SK-N-SH (cell line): ENCODE results near the gene SLC13A2.

Experiments used
- CHD2 ChIP-seq: fragments of 150-350 bp; IDR thresholded peaks from 2 replicates; pipeline ENCODE4 v1.6.1; 2018; ENCODE audit warnings: low read length; ENCODE audit not compliant: partially characterized antibody
- ELF1 ChIP-seq: IDR thresholded peaks from 2 replicates; pipeline ENCODE4 v1.4.0; 2012
- EP300 ChIP-seq, 2 experiments: IDR thresholded peaks; 2 replicates each; pipeline versions ENCODE4 v1.4.0 to v1.6.1; 2012; ENCODE audit warnings: borderline replicate concordance in 1 of 2, low read depth in 1 of 2, low read length in 1 of 2
- EZH2phosphoT487 ChIP-seq: fragments of 200-600 bp; sonication (generic); IDR thresholded peaks from 2 replicates; pipeline ENCODE4 v1.6.1; 2017; ENCODE audit warnings: low read depth, mixed run types, mild to moderate bottlenecking, antibody characterized with exemption, moderate library complexity, borderline replicate concordance
- FOXJ3 ChIP-seq: sonication (generic); formaldehyde crosslinking; IDR thresholded peaks from 2 replicates; pipeline ENCODE4 v1.5.1; 2020; ENCODE audit warnings: mild to moderate bottlenecking, missing genetic modification reagents
- MXI1 ChIP-seq: IDR thresholded peaks from 2 replicates; pipeline ENCODE4 v1.6.1; 2012; ENCODE audit warnings: mild to moderate bottlenecking, low read depth, low read length, improper control_type of control experiment
- POLR2AphosphoS5 ChIP-seq: IDR thresholded peaks from 2 replicates; pipeline ENCODE4 v1.6.1; 2012; ENCODE audit warnings: low read depth, low read length
- RAD21 ChIP-seq: IDR thresholded peaks from 2 replicates; pipeline ENCODE4 v1.6.1; 2012; ENCODE audit warnings: mild to moderate bottlenecking, low read length
- RCOR1 ChIP-seq: fragments of 150-350 bp; IDR thresholded peaks from 2 replicates; pipeline ENCODE4 v1.6.1; 2017; ENCODE audit warnings: antibody characterized with exemption, low read length
- YY1 ChIP-seq: IDR thresholded peaks from 2 replicates; pipeline ENCODE4 v1.4.0; 2012; ENCODE audit warnings: low read depth, mild to moderate bottlenecking
- TF ChIP-seq, protein P1 (sequence below): fragments of 200-600 bp; sonication (generic); IDR thresholded peaks from 2 replicates; pipeline ENCODE4 v1.6.1; 2017; ENCODE audit warnings: antibody characterized with exemption, mild to moderate bottlenecking, moderate library complexity
- TF ChIP-seq, protein P2 (sequence below): IDR thresholded peaks from 2 replicates; pipeline ENCODE4 v1.4.0; 2012; ENCODE audit warnings: low read depth
- TF ChIP-seq, protein P3 (sequence below): fragments of 150-350 bp; IDR thresholded peaks from 2 replicates; pipeline ENCODE4 v1.6.1; 2017; ENCODE audit warnings: antibody characterized with exemption, low read length, low read depth, borderline replicate concordance

DNA sequence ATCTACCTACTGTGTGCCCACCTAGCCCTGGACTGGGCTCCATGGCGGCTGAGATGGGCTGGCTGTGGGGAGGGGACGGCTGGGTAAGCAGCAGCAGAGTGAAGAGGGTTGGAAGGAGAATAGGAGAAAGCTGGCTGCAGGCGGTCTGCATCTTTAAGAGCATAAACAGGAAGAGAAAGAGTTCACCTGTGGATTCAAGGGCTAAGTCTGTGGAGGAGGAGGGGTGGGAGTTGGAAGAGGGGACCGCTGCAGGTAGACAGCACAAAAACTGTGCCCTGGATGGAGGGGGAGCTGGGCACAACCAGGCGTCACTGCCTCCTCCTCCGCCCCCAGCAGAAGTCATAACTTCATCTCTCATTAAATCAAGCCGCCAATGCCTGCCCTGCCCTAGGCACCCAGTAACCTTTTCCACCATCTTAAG lies 677 bp downstream of the SLC13A2 start:
- TF ChIP-seq, protein P1, sequence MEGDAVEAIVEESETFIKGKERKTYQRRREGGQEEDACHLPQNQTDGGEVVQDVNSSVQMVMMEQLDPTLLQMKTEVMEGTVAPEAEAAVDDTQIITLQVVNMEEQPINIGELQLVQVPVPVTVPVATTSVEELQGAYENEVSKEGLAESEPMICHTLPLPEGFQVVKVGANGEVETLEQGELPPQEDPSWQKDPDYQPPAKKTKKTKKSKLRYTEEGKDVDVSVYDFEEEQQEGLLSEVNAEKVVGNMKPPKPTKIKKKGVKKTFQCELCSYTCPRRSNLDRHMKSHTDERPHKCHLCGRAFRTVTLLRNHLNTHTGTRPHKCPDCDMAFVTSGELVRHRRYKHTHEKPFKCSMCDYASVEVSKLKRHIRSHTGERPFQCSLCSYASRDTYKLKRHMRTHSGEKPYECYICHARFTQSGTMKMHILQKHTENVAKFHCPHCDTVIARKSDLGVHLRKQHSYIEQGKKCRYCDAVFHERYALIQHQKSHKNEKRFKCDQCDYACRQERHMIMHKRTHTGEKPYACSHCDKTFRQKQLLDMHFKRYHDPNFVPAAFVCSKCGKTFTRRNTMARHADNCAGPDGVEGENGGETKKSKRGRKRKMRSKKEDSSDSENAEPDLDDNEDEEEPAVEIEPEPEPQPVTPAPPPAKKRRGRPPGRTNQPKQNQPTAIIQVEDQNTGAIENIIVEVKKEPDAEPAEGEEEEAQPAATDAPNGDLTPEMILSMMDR, result no peak
- TF ChIP-seq EP300 (IDR thresholded peaks at IDR 0.05; ENCODE audit: borderline replicate concordance in 1 of 2, low read depth in 1 of 2, low read length in 1 of 2) (no peak), CHD2 (no peak), MXI1 (no peak), RAD21 (no peak), ELF1 (no peak), POLR2AphosphoS5 (no peak), YY1 (no peak), EZH2phosphoT487 (no peak), FOXJ3 (no peak), RCOR1 (no peak)
- TF ChIP-seq, protein P2, sequence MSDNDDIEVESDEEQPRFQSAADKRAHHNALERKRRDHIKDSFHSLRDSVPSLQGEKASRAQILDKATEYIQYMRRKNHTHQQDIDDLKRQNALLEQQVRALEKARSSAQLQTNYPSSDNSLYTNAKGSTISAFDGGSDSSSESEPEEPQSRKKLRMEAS, result no peak
- TF ChIP-seq, protein P3, sequence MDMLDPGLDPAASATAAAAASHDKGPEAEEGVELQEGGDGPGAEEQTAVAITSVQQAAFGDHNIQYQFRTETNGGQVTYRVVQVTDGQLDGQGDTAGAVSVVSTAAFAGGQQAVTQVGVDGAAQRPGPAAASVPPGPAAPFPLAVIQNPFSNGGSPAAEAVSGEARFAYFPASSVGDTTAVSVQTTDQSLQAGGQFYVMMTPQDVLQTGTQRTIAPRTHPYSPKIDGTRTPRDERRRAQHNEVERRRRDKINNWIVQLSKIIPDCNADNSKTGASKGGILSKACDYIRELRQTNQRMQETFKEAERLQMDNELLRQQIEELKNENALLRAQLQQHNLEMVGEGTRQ, result no peak
